Esophagus squamous epithelium (tissue), 4 donors: Measurements from ENCODE around the gene TBC1D24.
"Not testable (repeated sequence)": the region's sequence is repeated elsewhere in the genome, so short reads cannot be mapped to it uniquely, and the experiment has no call there.

Experiments used
- CTCF ChIP-seq, 6 experiments: fragments of 450-650 bp in 4 of 6; fragments of 200-600 bp in 2 of 6; sonication (generic) in 2 of 6; IDR thresholded peaks; one replicate each; pipeline ENCODE4 v1.5.1; 2016 to 2019; ENCODE audit warnings: antibody characterized with exemption in 6 of 6, mild to moderate bottlenecking in 4 of 6, moderate library complexity in 4 of 6
- POLR2A ChIP-seq, 4 donors: fragments of 450-650 bp; IDR thresholded peaks; one replicate each; pipeline ENCODE4 v1.6.1; 2017; ENCODE audit warnings: antibody characterized with exemption in 4 of 4, mild to moderate bottlenecking in 4 of 4, moderate library complexity in 3 of 4

GRCh38 chr16:2554709-2555425 lies 79.9 kb downstream of the TBC1D24 start:
- not testable (repeated sequence) for TF ChIP-seq CTCF, POLR2A (IDR thresholded peaks at IDR 0.05)
